HG03097 (cell line): ENCODE data around the gene MAGOHB.
"Not testable (repeated sequence)": the region's sequence is repeated elsewhere in the genome, so short reads cannot be mapped to it uniquely, and the experiment has no call there.

Experiments
- ATAC-seq: cut with Tn5 transposase; IDR thresholded peaks from one replicate; pipeline ENCODE4 v1.9.1; 2021; ENCODE audit not compliant: unreplicated experiment, low FRiP score

Gene MAGOHB

DNA sequence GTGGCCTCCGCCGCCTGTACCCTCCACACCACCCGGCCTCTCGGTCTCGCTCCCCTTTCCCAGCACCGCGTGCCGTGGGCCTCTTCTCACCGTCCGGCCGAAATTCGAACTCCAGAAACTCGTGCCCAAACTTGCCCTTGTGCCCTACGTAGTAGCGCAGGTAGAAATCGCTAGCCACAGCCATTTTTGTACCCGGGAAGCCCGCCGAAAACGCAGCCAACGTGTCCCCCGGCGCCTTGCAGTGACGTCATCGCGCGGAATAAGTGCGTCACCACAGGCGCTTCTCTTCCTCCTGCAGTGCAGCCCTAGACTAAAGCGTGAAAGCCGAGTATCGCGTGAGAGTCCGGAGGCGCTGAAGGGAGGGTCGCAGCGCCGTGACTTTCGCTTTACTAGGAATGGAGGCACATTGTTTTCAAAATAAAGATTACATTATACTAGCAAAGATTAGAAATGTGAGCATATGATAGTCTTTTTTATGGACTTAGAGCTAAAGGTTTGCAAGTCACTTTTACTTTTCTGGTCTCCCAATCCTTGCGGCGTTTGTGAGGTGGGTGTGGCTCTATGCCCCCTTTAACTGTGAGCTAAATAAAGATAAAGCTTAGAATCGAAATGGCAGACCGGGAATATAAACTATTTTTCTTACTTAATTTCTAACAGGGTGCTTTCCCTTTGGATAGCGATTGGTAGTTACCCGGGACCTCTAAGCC is at the start of gene MAGOHB:
TSS of gene MAGOHB (minus strand) at position 261 of the 707 bp plus-strand sequence. CDS start at position 184, 77 bp downstream.
- ATAC-seq: peak; percentile 87

DNA sequence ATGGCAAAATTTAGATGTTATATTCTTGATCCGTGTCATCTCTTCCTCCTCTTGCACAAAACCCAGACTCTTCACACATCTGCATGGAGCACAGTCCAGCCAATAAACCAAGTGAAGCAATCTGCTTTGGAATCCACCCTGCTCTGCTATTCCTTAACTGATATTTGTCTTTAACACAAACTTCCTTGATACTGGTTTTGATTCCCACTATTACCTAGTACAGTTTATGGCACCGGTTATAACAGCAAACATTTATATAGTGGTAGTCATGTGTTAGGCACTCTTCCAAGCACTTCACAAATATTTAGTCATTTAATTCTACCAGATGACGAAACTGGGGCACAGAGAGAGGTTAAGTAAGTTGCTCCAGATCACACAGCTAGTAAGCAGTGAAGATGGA is 47.9 kb upstream of the MAGOHB start:
- ATAC-seq: no peak

DNA sequence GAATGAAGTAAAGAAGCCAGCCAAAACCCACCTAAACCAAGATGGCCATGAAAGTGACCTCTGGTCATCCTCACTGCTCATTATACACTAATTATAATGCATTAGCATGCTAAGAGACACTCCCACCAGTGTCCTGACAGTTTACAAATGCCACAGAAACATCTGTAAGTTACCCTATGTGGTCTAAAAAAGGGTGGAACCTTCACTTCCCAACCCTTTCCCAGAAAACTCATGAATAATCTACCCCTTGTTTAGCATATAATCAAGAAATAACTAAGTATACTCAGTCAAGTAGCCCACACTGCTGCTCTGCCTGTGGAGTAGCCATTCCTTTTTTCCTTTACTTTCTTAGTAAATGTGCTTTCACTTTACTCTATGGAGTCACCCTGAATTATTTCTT is 40.6 kb upstream of the MAGOHB start:
- ATAC-seq: no peak

DNA sequence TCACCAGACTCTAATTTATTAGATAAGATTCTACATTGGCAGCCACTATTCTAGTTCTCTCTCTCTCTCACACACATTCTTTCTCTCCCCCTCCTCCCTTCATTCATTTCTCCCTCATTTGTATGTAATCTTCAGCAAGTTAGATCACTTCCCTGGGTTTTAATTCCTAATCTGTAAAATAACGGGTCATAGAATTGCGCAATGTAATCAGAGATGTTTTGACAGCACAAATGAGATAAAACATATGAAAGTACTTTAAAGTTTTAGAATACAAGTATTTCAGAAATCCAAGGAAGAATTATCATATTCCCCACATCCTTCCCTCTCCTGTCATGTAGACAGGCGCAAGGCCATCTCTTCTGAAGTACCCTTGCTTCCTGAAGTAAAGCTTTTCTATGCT is 38.8 kb upstream of the MAGOHB start:
- no peak for ATAC-seq

DNA sequence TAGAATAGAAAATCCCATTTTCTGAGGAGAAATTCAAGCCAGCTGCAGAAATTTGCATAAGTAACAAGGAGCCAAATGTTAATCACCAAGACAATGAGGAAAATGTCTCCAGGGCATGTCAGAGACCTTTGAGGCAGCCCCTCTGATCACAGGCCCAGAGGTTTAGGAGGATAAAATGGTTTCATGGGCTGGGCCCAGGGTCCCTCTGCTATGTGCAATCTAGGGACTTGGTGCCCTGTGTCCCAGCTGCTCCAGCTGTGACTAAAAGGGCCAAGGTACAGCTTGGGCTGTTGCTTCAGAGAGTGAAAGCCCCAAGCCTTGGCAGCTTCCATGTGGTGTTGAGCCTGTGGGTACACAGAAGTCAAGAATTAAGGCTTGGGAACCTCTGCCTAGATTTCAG is 33.2 kb upstream of the MAGOHB start:
- ATAC-seq: not testable (repeated sequence)

DNA sequence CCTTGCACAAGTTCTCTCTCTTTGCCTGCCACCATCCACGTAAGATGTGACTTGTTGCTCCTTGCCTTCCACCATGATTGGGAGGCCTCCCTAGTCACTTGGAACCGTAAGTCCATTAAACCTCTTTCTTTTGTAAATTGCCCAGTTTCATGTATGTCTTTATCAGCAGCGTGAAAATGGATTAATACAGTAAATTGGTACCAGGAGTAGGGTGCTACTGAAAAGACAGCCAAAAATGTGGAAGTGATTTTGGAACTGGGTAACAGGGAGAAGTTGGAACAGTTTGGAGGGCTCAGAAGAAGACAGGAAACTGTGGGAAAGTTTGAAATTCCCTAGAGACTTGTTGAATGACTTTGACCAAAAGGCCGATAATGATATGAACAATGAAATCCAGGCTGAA is 32.5 kb upstream of the MAGOHB start:
- ATAC-seq: no peak

DNA sequence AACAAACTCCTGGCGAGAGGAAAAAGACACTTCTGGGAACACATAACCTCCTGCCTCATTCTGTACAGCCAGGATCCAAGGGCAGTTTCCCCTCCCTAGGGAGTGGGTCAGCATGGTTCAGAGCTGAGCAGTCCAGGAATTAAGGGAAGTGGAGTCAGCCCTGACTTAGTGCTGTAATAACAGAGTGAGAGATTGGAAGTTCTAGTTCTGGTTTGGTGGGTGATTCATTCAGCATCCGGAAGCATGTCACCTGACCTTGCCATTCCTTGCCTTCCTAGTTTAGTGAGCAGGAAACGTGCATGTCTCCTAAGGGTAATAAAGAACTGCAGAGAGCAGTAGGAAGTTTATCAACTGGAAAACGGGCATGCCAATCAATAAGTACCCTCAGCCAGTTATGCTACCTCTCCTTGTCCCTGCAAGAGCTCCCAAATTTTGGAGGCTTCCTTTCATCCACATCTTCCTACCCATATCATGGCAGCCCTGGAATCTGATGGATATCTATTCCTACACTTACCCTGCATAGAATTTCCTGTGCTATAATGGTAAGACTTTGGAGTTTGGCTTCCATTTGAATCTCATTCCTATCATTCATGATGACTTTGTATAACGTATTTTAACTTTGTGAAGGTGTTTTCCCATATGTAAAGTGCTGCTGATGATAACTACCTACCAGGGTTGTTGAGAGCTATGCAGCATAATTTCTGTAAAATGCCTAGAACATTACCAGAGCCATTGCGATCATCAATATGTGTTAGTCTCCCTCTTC is 28.5 kb upstream of the MAGOHB start:
- ATAC-seq: no peak

DNA sequence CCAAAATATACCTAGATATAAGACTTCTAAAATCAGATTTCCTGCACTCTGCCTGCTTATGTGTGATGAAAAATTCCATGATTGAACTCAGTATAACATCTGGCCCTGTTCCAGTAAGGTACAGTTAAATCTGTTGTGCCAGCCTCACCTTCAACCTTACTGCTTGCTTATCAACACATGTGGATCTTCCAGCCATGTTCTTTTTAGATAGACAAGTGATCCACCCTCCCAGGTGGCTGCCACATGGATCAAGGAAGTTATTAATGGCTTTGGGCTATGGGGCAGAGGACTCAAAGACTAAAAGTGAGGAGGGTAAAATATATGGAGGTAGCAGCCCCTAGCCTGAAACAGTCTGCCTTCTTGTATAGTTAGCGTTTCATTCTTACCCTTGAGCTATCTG is 25.3 kb upstream of the MAGOHB start:
- no peak for ATAC-seq

DNA sequence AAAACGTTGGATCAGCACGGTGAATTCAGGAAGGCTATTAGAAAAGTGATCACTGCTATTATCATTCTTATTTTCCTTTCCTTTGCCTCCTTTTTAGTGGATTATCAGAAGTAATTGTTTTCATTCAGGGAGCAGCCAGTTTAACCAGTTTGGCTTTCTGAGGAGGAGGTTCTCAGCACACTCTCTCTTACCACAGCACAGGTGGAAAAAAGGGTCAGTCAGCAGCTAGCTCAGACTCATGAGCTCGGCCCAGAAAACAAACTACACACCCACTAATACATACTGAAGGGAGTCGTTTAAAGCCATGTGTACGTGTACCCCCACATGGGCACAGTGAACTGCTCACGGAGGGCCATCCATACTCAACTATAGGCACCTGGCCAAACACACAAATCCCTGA is 23.2 kb upstream of the MAGOHB start:
- ATAC-seq: no peak

DNA sequence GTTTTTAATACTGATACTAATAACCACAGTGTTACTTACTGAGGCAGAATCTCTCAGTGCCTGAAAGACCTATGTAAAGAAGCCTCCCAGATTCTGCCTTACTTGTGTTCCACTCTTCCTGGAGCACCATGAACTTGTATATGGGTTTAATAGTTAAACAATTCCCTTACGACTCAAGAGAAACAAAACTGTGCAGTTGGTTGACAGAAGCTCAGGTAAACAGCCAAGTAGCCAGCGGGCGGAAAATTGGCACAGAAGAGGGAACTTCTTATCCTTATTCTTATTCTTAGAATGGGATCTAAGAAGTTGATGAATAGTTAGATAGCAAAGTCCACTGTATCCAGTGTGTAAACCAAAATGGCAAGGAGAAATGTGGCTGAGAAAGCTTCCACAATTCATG is 22.7 kb upstream of the MAGOHB start:
- ATAC-seq: no peak

DNA sequence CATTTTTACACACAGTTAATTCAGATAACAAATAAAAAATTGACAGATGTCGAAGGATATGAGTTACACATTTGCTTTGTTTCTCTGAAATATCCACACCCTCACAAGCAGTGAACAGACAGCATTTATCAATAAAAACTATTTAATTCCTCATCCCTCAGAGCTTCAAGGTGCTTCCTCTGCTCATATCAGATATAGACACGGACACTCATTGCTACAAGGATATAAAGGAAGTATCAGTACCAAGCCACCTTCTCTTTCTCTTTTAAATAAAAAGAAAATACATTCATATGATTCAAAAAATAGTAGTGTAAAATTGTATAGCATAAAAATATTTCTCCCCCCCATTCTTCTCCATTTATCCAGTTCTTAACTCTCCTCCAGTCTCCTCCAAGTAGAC is 21.9 kb upstream of the MAGOHB start:
- ATAC-seq: no peak

DNA sequence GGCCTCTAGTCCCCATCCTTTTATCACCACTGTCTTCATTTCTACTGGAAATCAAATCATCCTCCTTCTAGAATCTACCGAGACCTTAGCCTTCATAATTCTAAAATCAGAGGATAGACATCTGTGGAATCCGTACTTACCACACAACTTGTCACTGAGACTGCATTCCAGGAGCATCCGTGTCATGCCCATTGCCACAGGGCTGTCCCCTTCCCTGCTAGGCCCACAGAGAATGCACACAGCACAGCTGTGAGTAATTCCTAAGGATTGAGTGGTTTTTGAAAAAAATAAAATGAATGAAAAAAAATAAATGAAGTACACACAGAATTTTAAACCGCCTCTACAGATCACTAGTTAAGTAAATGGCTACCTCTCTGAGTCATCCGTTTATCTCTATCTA is 21.0 kb upstream of the MAGOHB start:
- ATAC-seq: no peak

DNA sequence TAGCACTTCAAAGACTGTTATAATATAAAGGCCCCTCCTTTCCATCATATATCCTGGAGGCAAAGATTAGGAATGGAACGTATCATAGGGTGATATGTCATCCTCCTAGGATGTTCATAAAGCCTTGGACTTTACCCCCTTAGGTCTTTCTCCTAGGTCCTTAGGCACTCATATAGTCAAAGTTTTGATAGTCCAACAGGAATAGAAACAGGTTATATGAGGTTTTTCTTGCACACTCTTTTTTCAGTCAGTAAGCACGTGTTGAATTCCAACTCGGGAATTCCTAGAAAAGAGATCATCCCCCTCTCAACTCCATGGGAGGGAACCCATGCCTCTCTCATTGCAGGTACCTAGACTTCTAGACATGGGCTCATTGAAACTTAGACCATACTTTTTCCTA is 20.1 kb upstream of the MAGOHB start:
- ATAC-seq: no peak

DNA sequence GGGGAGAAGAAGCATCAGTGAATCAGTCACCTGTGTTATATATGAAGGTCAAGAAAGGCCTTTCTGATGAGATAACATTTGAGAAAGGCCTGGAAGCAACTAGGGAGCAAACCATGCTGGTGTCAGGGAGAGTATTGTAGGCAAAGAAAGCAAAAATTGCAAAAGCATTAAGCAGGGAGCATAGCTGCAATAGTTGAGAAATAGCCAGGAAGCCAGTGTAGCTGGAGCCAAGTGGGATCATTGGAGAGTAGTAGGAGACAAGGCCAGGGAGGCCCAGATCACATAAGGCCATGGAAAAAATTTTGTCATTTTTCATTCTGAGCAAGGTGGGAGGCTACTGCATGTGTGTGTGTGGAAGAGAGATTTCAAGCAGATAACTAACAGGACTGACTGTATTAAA is 18.8 kb upstream of the MAGOHB start:
- ATAC-seq: no peak

DNA sequence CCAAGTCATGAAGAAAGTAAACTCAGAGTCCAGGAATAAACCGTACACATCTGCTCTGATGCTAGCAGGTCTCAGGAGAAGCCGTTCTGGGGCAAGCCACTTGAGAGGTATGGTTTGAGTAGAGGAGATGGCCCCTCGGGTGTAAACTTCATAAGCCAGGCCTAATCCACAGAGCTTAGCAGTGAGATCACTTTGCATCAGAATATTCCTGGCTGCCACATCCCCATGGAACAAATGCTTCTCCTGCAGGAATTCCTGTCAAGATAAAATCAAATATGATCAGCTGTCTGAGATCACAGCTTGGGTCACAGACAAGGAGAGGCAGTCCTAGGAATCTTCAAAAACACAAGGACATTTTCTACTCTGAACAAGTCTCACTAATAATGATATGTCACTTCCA is 11.2 kb upstream of the MAGOHB start:
- no peak for ATAC-seq

DNA sequence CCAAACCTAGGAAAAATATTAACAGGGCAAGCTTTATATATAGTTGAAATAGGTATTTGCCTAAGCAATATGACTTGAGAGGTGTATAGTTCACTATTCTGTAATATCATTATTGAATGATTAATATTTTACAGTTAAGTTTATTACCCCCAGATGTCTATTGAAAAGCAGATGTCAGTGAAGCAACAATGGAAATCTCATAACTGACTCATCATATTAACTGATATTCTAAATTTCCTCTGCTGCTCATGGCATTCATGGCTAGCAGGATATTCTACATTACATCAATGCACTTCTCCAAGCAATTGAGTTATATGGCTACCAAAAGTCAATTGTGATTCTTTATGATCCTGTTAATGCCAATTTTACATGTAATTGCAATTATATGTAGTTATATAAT is 9.7 kb upstream of the MAGOHB start:
- ATAC-seq: no peak

DNA sequence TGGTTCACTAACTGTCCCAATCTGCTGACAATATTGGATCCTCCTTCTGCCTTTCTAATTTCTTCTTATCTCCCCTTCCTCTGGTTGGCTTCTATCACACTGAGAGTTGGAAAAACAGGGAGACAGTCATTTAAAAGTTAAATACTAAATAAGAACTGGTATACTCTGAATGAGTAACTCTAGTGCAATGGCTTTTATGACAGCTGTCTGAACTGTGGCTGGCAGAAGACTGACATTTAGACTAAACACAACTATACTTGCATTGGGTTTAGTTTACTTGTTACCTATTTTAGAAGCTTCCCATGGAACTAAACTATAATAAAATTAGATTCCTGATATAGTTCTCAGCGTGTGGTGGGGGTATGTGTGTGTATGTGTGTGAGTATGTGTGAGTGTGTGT is 7.9 kb upstream of the MAGOHB start:
- ATAC-seq: no peak

DNA sequence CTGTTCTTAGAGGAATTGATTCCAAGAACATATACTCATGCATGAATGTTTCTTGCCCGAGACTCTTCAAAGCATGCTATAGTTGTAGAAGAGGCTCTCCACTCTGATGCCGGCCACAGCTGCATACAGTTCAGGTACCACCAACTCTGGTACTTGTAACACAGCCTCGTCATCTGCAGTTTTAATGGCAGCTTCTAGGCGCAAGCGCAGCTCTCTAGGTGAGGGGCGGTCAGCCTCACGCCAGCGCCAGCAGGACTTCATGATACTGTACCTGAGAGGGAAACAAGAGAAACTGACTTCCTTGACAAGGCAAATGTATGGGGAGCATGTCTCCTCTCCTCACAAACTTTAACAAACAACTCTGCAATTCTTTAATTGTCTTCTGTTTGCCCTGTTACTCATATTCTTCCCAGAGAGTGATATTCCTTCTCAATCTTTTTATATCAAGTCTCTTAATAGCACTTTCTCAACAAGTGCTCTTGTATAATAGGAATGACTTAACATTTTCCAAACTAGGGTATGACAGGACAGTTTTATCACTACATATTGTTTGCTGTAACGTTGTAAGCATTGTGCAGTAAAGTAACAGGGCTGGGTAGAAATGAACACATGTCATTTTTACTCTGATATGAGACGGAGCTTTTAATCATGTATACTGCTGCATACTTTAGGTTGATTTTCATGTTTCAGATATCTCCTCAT is 6.8 kb upstream of the MAGOHB start:
- no peak for ATAC-seq

DNA sequence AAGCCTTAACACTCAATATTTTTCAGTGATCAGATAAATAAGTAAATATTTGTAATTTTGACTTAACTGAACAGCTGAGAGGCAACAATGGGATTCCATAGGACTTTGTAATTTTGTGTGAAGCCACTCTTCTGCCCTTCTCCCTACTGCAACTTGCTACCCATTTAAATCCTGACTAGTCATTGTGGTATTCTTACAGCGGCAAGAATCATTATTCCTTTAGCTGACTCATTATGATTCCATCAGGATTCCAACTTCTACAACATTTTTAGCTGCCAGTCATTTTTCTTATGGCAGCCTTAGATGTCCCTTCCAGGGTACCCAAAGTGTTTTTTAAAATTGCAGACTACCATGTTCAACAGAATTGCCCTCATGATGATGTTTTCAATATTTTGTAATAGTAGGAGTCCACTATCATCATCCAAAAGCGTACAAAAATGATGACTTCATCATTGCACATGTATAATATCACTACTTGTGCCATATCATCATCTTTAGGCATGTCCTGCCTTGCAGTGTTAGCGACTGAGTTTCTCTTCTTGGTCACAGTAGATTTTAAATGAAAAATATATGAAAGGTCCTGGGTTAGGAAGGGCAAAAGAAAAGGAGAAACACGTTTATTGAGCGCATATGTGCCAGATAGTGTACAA is 5.1 kb upstream of the MAGOHB start:
- no peak for ATAC-seq

DNA sequence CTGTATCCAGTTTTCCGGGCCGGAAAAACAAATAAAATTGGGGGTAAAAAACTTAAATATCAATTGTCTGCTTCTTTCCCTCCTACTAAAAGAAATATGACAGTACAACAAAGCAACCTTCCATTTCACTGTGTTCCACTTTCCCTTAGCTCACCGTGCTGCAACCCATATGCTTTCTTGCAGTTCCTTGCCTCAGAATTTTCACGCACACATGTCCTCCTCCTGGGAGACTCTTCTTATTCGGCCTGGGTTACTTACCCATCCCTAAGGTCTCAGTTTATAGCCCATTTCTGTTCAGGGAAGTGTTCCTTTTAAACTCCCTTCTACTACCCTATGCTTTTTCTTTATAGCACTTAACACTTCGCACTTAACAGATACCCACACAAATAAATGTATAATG is 4.5 kb upstream of the MAGOHB start:
- no peak for ATAC-seq

DNA sequence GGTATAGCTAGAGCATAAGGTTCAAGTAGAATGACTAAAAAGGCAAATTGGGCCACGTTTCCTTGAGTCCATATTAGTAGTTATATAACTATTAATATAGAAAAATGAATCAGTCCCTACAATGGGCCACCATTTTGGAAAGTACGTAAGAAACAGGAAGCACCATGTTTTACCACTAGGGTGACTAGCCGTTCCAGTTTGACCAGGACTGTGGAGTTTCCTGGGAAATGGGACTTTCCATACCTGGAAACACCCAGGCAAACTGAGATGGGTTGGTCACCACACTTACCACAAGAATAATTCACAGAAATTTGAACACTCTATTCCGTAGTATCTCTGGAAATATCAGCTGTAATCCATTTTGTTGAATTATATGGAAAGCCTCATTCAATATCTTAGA is 2.1 kb upstream of the MAGOHB start:
- no peak for ATAC-seq
